ENCODE results near the gene C1RL.

DNA sequence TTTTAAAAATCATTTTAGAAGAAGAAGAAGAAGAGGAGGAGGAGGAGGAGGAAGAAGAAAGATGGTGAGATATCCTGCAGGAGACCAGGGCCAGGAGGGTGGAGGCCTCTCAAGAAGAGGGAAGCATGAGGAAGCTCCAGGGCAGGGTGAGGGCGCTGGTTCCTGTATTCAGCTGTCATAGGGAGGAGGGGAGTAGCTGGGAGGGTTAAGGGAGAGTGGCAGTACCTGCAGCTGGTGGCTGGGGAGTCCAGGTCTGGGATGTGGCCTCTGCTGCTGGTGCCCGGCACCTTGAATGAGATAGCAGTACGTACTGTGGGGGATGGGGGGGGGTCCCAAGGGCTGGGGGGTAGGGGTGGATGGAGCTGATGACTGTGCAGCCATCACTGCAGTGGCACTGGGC, 9.9 kb upstream of the C1RL start:
- no peak for TF ChIP-seq CEBPB (IDR thresholded peaks at IDR 0.05)
- TF ChIP-seq, protein P1, sequence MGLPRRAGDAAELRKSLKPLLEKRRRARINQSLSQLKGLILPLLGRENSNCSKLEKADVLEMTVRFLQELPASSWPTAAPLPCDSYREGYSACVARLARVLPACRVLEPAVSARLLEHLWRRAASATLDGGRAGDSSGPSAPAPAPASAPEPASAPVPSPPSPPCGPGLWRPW (IDR thresholded peaks at IDR 0.05): no peak
- TF ChIP-seq, protein P2, sequence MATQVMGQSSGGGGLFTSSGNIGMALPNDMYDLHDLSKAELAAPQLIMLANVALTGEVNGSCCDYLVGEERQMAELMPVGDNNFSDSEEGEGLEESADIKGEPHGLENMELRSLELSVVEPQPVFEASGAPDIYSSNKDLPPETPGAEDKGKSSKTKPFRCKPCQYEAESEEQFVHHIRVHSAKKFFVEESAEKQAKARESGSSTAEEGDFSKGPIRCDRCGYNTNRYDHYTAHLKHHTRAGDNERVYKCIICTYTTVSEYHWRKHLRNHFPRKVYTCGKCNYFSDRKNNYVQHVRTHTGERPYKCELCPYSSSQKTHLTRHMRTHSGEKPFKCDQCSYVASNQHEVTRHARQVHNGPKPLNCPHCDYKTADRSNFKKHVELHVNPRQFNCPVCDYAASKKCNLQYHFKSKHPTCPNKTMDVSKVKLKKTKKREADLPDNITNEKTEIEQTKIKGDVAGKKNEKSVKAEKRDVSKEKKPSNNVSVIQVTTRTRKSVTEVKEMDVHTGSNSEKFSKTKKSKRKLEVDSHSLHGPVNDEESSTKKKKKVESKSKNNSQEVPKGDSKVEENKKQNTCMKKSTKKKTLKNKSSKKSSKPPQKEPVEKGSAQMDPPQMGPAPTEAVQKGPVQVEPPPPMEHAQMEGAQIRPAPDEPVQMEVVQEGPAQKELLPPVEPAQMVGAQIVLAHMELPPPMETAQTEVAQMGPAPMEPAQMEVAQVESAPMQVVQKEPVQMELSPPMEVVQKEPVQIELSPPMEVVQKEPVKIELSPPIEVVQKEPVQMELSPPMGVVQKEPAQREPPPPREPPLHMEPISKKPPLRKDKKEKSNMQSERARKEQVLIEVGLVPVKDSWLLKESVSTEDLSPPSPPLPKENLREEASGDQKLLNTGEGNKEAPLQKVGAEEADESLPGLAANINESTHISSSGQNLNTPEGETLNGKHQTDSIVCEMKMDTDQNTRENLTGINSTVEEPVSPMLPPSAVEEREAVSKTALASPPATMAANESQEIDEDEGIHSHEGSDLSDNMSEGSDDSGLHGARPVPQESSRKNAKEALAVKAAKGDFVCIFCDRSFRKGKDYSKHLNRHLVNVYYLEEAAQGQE (IDR thresholded peaks at IDR 0.05): no peak
- TF ChIP-seq KDM1A (IDR thresholded peaks at IDR 0.05; ENCODE audit: low read depth): no peak
- TF ChIP-seq EP300 (IDR thresholded peaks at IDR 0.05): no peak
- TF ChIP-seq, protein P3, sequence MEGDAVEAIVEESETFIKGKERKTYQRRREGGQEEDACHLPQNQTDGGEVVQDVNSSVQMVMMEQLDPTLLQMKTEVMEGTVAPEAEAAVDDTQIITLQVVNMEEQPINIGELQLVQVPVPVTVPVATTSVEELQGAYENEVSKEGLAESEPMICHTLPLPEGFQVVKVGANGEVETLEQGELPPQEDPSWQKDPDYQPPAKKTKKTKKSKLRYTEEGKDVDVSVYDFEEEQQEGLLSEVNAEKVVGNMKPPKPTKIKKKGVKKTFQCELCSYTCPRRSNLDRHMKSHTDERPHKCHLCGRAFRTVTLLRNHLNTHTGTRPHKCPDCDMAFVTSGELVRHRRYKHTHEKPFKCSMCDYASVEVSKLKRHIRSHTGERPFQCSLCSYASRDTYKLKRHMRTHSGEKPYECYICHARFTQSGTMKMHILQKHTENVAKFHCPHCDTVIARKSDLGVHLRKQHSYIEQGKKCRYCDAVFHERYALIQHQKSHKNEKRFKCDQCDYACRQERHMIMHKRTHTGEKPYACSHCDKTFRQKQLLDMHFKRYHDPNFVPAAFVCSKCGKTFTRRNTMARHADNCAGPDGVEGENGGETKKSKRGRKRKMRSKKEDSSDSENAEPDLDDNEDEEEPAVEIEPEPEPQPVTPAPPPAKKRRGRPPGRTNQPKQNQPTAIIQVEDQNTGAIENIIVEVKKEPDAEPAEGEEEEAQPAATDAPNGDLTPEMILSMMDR (IDR thresholded peaks at IDR 0.05): no peak
- TF ChIP-seq HEYL (CRISPR knock-in tag; IDR thresholded peaks at IDR 0.05): no peak
- no peak for TF ChIP-seq JUN (IDR thresholded peaks at IDR 0.05)
- TF ChIP-seq POLR2A (IDR thresholded peaks at IDR 0.05; ENCODE audit: low read length): no peak
- no peak for TF ChIP-seq POLR2AphosphoS2 (conservative IDR thresholded peaks at IDR 0.05; ENCODE audit: low read length)
- no peak for TF ChIP-seq CHD2 (IDR thresholded peaks at IDR 0.05; ENCODE audit: low read length, partially characterized antibody)
- TF ChIP-seq RAD21 (conservative IDR thresholded peaks at IDR 0.05 in 1 of 2, IDR thresholded peaks at IDR 0.05 in 1 of 2): no peak
- TF ChIP-seq NFE2L2 (conservative IDR thresholded peaks at IDR 0.05; ENCODE audit: low read length): no peak
